Activated T-helper 17 cell treated with anti-CD3 and anti-CD28 coated beads, Interleukin-2, amount 50 U/mL, for 72 hours (primary cell): Measurements from ENCODE around the gene SETD1A. TPM values are rescaled to one million over a fixed set of nuclear protein-coding genes. Genes with fewer than 3 reads are reported as not detected.
A peak's percentile ranks its signal among the peaks of the same experiment; 100 is the strongest.
"Not testable (repeated sequence)": the region's sequence is repeated elsewhere in the genome, so short reads cannot be mapped to it uniquely, and the experiment has no call there.

Experiments used
- ATAC-seq: fragments of 150-1000 bp; cut with Tn5 transposase; replicated peaks from 2 replicates; pipeline ENCODE4 v1.10.0; 2021; ENCODE audit warnings: mild to moderate bottlenecking, moderate library complexity
- H3K27ac Mint-ChIP-seq: one replicate; pipeline ENCODE4 v1.8.0; 2022; ENCODE audit warnings: mixed read lengths
- H3K27me3 Mint-ChIP-seq: one replicate; pipeline ENCODE4 v1.8.0; 2022; ENCODE audit warnings: mixed read lengths
- H3K36me3 Mint-ChIP-seq: one replicate; pipeline ENCODE4 v1.8.0; 2022; ENCODE audit warnings: low read depth, mild to moderate bottlenecking, mixed read lengths
- H3K4me1 Mint-ChIP-seq: one replicate; pipeline ENCODE4 v1.8.0; 2022; ENCODE audit warnings: mixed read lengths
- H3K4me3 Mint-ChIP-seq: one replicate; pipeline ENCODE4 v1.8.0; 2022; ENCODE audit warnings: mild to moderate bottlenecking, mixed read lengths
- H3K9me3 Mint-ChIP-seq: one replicate; pipeline ENCODE4 v1.8.0; 2022; ENCODE audit warnings: mixed read lengths
- total RNA-seq, 2 donors: library from RNA; stranded (reverse); gene quantifications; one replicate each; pipeline ENCODE4 v1.2.3, GENCODE V29; 2022

The SETD1A gene
- total RNA-seq, 2 donors from 2014 or later: 27.5 to 33.7 TPM

DNA sequence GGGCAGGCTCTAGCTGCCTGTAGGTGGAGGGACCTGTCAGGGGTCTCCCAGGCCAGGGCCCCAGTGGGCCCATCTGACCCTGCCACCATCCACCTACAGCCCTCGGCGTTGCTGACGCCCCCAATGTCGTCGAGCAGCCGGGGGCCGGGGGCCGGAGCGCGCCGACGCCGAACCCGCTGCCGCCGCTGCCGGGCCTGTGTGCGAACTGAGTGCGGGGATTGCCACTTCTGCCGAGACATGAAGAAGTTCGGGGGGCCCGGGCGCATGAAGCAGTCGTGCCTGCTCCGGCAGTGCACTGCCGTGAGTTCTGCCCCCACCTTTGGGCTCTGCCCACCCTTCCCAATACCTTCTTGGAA, 31.9 kb upstream of the SETD1A start:
- no peak overlapping the region for H3K27ac Mint-ChIP-seq
- H3K4me3 Mint-ChIP-seq: no peak overlapping the region
- H3K9me3 Mint-ChIP-seq: no peaks in the 10 kb centered on the region
- H3K27me3 Mint-ChIP-seq: no peaks in the 10 kb centered on the region
- peaks cover 11% of the 10 kb centered on the region for H3K4me1 Mint-ChIP-seq
- H3K36me3 Mint-ChIP-seq: peaks cover 20% of the 10 kb centered on the region
- no peak for ATAC-seq

DNA sequence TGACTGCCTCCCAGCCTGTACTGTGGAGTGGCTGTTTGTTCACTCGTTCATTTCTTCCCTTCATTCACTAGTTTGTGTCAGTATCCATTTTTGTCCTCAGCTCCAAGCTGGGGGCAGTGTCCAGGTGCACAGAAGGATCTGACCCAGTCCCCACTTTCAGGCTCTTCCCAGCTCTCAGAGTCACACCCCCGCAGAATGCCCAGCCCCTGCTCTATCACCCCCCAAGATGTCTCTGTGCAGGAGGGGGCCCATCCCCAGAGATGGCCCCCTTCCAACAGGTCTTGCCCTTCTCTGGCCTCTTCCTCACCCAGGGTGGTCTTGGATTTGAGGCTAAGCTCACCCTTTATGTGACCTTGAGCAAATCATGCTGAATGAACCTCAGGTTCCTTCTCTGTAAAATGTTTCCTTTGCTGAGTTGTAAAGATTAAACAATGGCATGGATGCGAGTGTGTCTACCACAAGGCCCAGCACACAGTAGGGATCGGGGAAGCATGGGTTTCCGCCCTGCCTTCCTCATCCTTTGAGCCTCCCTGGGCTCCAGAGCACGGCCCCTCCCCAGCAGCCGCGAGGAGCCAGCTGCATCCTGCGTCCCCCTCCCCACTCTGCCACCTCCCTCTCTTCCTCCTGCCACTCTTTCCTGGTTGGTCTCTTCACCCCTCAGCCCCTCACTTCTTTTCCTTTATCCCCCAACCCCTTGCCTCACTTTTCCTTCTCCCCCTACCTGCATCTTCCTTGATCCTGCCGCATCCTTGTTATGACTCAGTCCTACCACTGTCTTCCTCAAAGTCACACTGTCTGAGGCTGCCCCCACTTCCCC, 31.4 kb upstream of the SETD1A start:
- peaks cover 25% of the 10 kb centered on the region for H3K36me3 Mint-ChIP-seq
- peaks cover 11% of the 10 kb centered on the region for H3K4me1 Mint-ChIP-seq
- ATAC-seq: no peak
- no peak overlapping the region for H3K27ac Mint-ChIP-seq
- H3K4me3 Mint-ChIP-seq: no peak overlapping the region
- H3K9me3 Mint-ChIP-seq: no peaks in the 10 kb centered on the region
- no peaks in the 10 kb centered on the region for H3K27me3 Mint-ChIP-seq

DNA sequence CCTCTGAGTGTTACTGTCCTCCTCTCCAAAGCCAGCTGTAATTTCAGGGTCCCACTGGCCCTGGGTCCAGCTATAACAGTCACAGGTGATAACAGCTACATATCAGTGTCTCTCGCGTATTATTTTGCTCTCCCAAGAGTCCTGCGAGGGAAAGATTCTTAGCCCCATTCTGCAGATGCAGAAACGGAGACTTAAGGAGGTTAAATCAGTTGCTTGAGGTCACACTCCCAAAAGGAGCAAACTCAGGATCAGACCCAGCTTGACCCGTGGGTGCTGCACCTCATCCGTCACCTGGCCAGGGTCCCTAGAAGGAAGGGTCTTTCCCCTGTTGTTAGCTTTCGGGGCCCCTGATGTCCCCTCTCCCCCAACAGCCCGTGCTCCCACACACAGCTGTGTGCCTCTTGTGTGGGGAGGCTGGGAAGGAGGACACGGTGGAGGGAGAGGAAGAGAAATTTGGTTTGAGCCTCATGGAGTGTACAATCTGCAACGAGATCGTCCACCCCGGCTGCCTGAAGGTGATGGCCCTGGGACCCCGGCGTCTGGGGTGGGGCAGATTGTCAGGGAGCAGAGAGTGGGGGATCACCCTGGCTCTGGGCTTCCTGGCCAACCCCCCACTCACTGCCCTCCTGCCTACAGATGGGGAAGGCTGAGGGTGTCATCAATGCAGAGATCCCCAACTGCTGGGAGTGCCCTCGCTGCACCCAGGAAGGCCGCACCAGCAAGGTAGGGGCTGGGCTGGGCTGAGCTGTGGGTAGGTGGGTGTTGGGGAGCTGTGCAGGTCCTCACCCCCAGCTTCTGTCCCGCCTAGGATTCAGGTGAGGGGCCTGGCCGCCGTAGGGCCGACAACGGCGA, 30.4 kb upstream of the SETD1A start:
- H3K27ac Mint-ChIP-seq: no peak overlapping the region
- ATAC-seq: no peak
- H3K4me3 Mint-ChIP-seq: no peak overlapping the region
- H3K27me3 Mint-ChIP-seq: no peaks in the 10 kb centered on the region
- peaks cover 30% of the 10 kb centered on the region for H3K36me3 Mint-ChIP-seq
- peaks cover 11% of the 10 kb centered on the region for H3K4me1 Mint-ChIP-seq
- no peaks in the 10 kb centered on the region for H3K9me3 Mint-ChIP-seq

DNA sequence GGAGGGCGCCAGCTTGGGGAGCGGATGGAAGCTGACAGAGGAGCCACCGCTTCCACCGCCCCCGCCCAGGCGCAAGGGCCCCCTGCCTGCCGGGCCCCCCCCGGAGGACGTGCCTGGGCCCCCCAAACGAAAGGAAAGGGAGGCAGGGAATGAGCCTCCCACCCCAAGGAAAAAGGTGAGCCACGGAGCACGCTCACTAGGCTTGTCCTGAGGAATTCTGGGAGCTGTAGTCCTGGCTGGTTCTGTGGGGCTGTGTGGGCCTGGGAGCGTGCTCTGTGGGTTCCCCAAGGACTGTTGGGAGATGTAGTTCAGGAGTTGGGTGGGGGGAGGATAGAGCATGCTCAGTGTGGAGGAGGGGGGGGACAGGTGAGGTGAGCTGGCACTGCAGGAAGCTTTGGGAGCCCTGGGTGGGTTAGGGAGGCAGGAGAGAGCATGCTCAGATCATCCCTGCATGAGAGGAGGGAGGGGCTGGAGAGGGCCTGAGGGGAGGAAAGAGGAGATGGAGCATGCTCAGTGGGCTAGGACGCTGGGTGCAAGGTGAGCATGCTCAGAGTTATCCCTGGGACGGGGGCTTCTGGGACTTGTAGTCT, 29.7 kb upstream of the SETD1A start:
- H3K27me3 Mint-ChIP-seq: no peaks in the 10 kb centered on the region
- peaks cover 11% of the 10 kb centered on the region for H3K4me1 Mint-ChIP-seq
- no peaks in the 10 kb centered on the region for H3K9me3 Mint-ChIP-seq
- ATAC-seq: no peak
- H3K36me3 Mint-ChIP-seq: peaks cover 37% of the 10 kb centered on the region
- no peak overlapping the region for H3K27ac Mint-ChIP-seq
- H3K4me3 Mint-ChIP-seq: no peak overlapping the region

DNA sequence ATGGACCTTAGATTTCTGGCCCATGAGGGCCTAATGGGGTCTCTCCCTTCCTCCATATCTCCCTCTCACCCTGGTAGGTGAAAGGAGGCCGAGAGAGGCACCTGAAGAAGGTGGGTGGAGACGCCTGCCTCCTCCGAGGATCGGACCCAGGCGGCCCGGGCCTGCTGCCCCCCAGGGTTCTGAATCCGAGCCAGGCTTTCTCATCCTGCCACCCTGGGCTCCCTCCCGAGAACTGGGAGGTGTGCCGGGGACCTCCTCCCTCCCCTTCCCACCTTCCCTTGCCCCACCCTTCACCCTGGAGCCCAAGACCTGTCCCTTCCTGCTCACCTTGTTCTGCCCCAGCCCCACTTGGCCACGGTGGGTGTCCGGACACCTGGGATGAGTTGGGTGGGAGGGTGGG, 29.2 kb upstream of the SETD1A start:
- H3K27ac Mint-ChIP-seq: no peak overlapping the region
- H3K27me3 Mint-ChIP-seq: no peaks in the 10 kb centered on the region
- peaks cover 11% of the 10 kb centered on the region for H3K4me1 Mint-ChIP-seq
- no peaks in the 10 kb centered on the region for H3K9me3 Mint-ChIP-seq
- H3K4me3 Mint-ChIP-seq: no peak overlapping the region
- ATAC-seq: no peak
- peaks cover 35% of the 10 kb centered on the region for H3K36me3 Mint-ChIP-seq

DNA sequence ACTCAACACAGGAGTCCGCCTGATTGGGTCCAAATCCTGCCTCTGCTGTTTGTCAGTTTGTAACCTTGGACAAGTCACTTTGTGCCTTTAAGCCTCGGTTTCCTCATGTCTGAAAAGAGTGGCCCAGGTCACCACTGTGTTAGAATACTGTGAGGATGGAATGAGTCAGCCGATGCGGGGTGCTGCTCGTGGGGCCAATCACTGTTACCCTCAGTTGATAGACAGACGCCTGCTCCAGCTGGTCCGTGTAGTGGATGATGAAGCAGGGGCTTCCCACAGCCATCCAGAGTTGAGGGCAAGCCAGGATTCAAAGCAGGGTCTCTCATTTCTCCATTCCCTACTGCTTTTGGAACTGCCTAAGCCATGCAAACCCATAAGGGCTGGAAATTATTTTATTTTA, 28.4 kb upstream of the SETD1A start:
- H3K27ac Mint-ChIP-seq: no peak overlapping the region
- no peaks in the 10 kb centered on the region for H3K9me3 Mint-ChIP-seq
- peak; percentile 47 for ATAC-seq
- peaks cover 11% of the 10 kb centered on the region for H3K4me1 Mint-ChIP-seq
- H3K27me3 Mint-ChIP-seq: no peaks in the 10 kb centered on the region
- H3K36me3 Mint-ChIP-seq: peaks cover 35% of the 10 kb centered on the region
- no peak overlapping the region for H3K4me3 Mint-ChIP-seq

DNA sequence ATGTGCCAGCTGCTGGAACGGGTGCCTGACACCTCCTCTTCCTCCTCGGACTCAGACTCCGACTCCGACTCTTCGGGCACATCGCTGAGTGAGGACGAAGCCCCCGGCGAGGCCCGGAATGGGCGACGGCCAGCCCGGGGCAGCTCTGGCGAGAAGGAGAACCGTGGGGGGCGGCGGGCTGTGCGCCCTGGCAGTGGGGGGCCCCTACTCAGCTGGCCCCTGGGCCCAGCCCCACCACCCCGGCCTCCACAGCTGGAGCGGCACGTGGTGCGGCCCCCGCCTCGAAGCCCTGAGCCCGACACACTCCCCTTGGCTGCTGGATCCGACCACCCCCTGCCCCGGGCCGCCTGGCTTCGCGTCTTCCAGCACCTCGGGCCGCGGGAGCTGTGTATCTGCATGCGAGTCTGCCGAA, 27.4 kb upstream of the SETD1A start:
- Mint-ChIP-seq H3K27me3 (no peaks in the 10 kb centered on the region), H3K36me3 (peaks cover 39% of the 10 kb centered on the region), H3K4me3 (no peak overlapping the region), H3K9me3 (no peaks in the 10 kb centered on the region), H3K27ac (no peak overlapping the region), H3K4me1 (peaks cover 15% of the 10 kb centered on the region)
- no peak for ATAC-seq

DNA sequence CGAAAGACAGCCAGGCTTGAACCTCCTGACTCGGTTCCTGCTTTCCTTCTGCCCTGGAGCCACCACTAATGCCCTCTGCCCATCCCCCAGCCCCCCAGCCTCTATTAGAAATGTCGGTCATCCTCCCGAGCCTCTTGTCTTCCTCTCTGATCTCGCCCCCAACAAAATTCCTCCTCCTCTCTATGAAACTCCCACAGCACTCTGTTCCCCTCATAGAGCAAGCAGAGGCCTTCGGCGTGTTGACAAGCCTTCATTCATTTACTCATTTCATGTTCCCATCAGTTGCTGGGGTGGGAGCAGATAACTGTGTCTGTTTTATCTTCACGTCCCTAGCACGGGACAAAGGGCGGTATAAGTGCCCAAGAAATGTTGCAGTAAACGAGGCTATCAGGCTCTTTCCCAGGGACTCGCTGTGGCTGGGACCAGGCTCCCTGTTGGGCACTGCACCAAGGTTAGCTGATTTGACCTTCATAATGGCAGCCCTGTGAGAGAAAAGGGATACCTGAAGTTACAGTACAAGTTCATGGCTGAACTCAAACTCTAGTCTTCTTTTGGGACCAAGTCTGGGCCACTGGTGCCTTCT, 26.4 kb upstream of the SETD1A start:
- no peak overlapping the region for H3K27ac Mint-ChIP-seq

DNA sequence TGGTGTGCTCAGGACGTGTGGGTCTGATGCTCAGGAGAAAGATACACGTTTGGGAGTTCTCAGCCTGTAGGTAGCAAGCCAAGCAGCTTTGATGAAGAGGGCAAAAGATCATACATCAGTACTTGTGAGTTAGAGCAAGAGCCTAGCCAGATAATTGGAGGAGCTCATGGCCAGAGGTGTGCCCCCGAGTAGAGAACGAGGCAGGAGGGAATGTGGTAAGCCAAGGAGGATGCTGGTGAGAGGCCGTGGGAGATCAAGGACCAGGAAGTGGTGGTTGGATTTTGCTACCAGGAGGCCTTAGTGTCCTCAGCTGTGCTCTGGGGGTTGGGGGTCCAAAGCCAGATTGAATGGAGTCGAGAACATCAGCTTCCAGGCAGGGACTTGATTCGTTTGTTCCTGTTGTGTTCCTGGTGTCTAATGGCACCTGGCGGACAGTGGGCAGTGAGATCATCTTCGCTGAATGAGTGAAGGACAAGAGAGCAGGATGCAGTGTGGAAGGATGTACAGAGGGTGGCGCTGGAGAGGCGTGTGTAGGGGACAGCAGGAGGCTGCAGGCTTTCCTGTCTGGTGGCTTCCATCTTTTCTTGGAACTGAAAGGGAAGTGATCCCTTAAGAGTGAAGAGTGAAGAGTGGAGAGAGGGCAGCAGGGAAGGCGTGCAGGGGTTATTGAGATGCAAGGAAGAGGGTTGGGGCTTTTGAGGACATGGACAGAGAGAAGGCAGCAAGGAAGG, 22.6 kb upstream of the SETD1A start:
- Mint-ChIP-seq H3K36me3 (peaks cover 58% of the 10 kb centered on the region), H3K9me3 (no peaks in the 10 kb centered on the region), H3K27me3 (no peaks in the 10 kb centered on the region), H3K4me1 (peaks cover 17% of the 10 kb centered on the region), H3K27ac (peak overlapping the region; percentile 37), H3K4me3 (no peak overlapping the region)
- ATAC-seq: peak; percentile 77

More for the DNA sequence above, 26.4 kb upstream of the SETD1A start:
- ATAC-seq: no peak
- H3K9me3 Mint-ChIP-seq: no peaks in the 10 kb centered on the region
- H3K4me1 Mint-ChIP-seq: peaks cover 16% of the 10 kb centered on the region
- H3K36me3 Mint-ChIP-seq: peaks cover 42% of the 10 kb centered on the region
- no peak overlapping the region for H3K4me3 Mint-ChIP-seq
- H3K27me3 Mint-ChIP-seq: no peaks in the 10 kb centered on the region

DNA sequence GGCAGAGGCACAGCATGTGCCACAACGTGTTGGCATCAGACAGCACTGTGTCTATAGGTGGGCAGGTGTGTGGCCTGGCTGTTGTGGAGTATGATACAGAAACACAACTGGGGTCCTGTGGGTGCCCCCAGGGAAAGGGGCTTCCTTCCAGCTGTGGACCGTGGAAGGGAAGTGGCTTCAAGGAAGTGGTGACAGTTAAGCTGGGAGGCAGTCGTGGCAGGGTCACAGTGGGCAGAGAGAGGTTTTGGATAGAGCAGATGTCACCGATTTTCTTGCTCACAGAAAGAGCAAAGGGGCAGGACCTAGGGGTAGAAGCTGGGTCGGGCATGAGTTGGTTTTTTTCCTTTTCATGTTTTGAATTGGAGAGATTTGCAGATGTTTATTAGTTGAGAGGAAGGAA, 19.9 kb upstream of the SETD1A start:
- Mint-ChIP-seq H3K27me3 (no peaks in the 10 kb centered on the region), H3K4me3 (no peak overlapping the region), H3K36me3 (peaks cover 66% of the 10 kb centered on the region), H3K27ac (peak overlapping the region; percentile 40), H3K9me3 (no peaks in the 10 kb centered on the region), H3K4me1 (peaks cover 22% of the 10 kb centered on the region)
- ATAC-seq: no peak

DNA sequence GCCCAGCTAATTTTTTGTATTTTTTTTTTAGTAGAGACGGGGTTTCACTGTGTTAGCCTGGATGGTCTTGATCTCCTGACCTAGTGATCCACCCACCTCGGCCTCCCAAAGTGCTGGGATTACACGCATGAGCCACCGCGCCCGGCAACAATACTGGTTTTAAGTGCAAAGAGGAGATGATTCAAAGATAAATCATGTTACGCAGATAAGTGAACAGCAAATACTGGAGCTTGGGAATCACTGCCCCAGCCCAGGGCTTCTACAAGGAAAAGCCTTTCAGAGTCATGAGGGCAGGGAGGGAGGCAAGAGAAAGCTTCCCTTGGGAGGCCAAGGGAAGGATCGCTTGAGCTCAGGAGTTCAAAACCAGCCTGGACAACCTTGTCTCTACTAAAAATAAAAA, 18.0 kb upstream of the SETD1A start:
- H3K4me3 Mint-ChIP-seq, H3K27me3 Mint-ChIP-seq, H3K27ac Mint-ChIP-seq, H3K9me3 Mint-ChIP-seq, ATAC-seq: not testable (repeated sequence)
- Mint-ChIP-seq H3K36me3 (peaks cover 75% of the 10 kb centered on the region), H3K4me1 (peaks cover 21% of the 10 kb centered on the region)

DNA sequence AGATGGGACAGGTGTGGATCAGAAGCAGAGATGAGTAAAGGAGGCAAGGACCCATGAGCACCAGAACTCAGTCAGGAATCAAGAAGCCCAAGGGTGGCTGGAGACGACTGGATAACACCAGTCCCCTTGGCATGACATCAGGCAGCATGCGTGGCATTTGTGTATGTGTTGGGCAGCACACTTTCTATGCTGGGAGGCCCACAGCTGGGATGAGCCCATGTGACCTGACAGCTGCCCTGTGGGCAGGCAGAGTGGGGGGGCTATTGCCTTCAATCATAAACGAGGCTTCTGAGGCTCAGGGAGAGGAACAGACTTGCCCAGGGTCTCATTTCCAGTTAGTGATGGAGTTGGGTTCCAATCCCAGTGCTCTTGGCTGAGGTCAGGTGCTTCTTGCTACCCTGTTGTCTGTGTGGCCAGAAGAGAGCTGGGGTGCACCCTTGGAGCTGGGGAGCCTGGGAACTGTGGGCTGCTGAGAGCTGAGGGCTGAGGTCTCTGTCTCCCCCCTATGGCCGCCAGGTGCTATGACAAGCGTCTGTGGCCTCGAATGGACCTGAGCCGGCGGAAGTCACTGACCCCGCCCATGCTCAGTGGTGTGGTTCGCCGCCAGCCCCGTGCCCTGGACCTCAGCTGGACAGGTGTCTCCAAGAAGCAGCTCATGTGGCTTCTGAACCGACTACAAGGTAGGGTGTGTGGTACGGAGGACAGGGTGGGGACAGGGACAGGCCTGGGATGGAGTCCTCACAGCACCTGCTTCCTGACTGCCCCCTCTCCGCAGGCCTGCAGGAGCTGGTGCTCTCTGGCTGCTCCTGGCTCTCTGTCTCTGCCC, 15.7 kb upstream of the SETD1A start:
- H3K4me3 Mint-ChIP-seq: peak overlapping the region; percentile 39
- peak overlapping the region; percentile 58 for H3K27ac Mint-ChIP-seq
- H3K9me3 Mint-ChIP-seq: no peaks in the 10 kb centered on the region
- ATAC-seq: peak; percentile 97
- H3K4me1 Mint-ChIP-seq: peaks cover 12% of the 10 kb centered on the region
- peaks cover 77% of the 10 kb centered on the region for H3K36me3 Mint-ChIP-seq
- no peaks in the 10 kb centered on the region for H3K27me3 Mint-ChIP-seq

DNA sequence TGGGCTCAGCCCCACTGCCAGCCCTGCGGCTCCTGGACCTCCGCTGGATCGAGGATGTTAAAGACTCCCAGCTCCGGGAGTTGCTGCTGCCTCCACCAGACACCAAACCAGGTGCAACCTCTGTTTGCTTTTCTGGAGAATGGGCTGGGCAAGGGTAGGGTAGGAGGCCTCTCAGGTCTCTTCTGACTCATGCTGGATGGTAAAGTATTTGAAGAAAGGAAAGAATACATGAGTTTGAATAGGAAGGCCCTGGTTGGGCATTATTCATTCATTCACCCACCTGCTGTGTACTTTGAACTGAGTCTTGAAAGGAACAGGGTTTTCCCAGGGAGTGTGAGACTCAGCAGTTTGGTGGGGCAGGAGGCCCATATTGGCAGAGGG, 15.1 kb upstream of the SETD1A start:
- Mint-ChIP-seq H3K36me3 (peaks cover 73% of the 10 kb centered on the region), H3K4me3 (peak overlapping the region; percentile 39), H3K27me3 (no peaks in the 10 kb centered on the region), H3K4me1 (peaks cover 8% of the 10 kb centered on the region), H3K27ac (no peak overlapping the region), H3K9me3 (no peaks in the 10 kb centered on the region)
- peak; percentile 42 for ATAC-seq
